Stimulated activated CD8-positive, alpha-beta memory T cell treated with anti-CD3 and anti-CD28 coated beads, Interleukin-4, amount 100 ng/mL, for 1 hour (primary cell): ENCODE results near the gene MAPK14.
"Not testable (repeated sequence)": the region's sequence is repeated elsewhere in the genome, so short reads cannot be mapped to it uniquely, and the experiment has no call there.

Experiments
- DNase-seq, 2 donors: peaks; one replicate each; pipeline ENCODE4 v3.0.0-alpha.2; 2020; ENCODE audit warnings: low read depth in 2 of 2, low spot score in 1 of 2

The MAPK14 gene

DNA sequence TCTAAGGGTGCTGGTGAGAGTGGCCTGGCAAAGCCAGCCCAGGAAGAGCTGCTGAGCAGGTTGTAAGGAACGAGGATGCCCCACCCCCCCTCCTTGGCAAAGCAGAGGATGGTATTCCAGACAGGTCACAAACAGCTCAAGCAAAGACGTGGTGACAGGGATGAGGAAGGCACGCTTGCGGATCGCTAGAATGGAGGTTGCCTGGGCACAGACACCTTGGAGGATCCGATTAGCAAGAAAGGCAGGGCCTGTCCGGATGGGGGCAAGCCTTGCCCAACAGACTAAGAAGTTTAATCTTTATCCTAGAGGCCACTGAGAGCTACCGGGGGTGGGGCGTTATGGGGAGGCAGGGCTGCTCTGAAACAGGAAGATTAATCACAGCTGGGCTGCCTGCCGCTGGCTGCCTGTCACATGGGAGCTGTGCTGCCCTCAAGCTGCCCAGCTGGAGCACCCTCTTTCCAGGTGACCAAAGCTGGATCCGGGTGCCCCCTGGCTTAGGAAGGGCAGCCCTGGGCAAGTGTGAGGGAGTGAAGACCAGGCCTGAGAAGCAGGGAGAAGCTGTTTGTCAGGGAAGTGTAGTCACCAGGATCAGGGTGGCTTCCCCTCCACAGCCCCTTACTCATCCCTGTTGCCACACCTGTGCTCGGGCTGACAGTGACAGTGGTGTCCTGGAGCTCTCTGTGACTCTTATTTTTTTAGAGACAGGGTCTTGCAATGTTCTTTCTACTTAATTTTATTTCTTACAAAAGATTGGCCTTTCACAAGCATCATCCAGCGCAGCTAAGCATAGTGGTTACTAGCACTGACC is 93.6 kb downstream of the MAPK14 start:
- no peak for DNase-seq

DNA sequence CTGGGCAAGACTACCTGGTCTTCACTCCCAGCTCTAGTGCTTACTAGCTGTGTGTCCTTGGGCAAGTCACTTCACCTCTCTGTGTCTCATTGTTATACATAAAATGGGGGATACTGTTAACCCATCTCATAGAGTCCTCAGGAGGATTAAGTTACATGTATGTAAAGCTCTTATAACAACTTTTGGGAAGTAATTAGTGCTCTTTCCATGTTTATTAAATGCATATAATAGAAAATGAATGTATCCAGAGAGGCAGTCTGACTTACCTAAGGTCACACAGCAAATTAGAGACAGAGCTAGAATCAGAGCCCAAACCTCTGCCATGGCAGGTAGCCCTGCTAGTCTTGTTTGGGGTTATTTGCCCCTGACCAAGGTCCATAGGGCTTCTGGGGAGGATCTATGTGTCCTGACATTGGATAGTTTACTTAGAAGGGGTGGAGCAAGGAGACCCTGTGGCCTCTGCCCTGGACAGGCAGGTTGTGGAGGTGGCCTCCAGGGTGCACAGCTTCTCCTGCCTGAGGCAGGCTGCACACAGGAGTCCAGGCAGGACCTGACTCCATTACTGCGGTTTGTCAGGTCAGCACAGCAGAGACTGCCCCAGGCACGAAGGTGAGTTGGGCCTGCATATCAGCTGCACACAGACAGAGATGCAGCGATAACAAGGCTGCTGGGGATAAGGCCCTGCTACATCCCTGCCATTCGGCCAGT is 94.3 kb downstream of the MAPK14 start:
- no peak for DNase-seq

DNA sequence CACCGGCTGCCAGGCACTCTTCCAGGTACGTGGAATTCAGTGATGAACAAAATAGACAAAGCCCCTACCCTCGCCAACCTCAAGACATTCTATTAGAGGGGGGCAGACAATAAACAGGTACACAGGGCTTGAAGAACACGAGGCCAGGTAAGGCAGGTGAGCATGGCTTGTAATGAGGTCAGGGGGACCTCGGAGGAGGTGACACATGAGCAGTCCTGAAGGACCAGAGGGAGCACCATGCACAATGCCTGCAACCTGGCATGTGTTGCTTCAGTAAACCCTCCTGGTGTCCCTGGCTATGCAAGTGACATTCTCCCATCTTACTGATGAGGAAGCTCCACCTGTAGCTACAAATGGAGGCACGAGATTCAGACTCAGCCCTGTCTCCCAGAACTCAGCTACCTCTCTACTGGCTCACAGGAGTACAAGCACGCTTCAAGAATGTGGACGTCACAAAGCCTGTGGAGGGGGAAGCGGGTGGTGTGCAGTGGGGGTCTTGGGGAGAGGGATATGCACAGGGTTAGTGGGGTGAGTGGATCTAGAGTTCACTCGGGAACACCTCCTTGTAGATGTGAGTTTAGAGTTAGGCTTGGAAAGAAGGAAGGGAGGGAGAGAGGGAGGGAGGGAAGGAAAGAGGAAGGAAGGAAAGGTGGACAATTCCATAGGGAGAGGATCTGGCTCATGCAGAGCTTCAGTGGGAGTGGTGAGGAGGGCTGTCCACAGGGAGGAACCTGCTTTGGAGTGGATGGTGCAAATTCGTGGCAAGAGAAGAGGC is 95.1 kb downstream of the MAPK14 start:
- no peak for DNase-seq

DNA sequence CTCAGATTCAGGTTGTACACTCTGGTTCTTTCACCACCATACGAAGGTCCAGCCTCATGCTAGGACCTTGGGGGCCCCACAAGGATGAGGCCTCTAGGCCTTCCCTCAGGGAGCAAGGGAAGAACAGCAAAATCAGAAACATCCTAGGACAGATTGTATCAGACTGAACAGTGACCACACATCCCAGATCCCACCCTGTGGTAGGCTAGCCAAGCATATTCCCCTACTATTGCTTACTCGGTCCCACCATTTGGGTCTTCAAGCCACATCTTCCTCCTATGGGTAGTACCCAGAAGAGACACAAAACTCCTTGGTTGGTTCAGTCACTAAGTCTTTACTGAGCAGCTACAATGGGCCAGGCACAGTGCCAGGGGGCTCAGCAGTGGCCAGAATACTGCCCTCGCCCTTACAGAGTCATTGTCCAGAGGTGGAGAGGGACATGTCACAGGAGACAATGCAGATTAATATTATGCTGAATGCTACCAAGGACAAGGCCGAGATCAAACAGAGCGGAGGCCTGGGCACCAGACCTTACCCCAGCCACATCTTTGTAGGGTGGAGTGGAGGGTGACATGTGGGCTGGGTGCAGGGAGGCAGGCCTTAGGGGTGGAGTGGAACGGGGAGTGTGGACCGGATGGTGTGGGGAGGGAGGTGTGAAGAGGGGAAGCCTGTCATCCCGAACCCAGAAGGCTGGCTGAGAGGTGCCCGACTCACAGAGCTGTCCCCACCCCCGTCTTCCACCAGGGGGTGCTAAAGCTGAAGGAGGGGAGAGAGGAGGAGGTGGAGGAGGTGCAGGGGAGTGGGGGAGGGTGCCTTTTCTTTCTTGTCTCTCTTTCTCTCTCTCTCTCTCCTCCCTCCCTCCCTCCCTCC is 95.9 kb downstream of the MAPK14 start:
- peak; percentile 67 to 80 for DNase-seq

DNA sequence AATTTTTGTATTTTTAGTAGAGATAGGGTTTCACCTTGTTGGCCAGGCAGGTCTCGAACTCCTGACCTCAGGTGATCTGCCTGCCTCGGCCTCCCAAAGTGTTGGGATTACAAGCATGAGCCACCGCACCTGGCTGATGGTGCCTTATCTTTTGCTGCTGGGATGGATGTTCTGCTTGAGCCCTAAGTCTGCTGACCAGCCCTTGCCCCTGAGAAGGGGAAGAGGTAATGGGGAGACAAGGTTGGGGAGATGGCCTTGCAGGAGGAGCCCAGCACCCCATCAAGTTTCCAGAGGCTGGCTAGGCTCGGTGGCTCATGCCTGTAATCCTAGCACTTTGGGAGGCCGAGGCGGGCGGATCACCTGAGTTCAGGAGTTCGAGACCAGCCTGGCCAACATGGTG is 96.7 kb downstream of the MAPK14 start:
- DNase-seq, result not testable (repeated sequence)

GRCh38 chr6:36124881-36125280 is 97.3 kb downstream of the MAPK14 start:
- no peak for DNase-seq

DNA sequence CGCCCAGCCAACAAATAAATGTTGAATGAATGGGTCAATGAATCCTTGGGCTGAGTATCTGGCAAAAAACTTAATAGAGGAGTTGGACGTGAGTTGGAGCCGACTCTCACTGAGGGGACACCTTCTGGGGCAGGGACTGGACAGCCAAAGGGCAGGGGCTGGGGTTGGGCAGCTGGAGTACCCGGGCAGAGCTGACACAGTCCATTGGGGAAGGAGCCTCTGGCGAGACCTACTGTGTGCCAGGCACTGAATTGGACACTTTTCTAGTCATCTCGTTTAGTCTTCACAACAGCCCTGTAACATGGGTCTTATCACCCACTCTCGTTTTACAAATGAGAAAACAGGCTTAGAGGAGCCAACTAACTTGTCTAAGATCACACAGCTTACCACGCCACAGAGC is 98.0 kb downstream of the MAPK14 start:
- no peak for DNase-seq

DNA sequence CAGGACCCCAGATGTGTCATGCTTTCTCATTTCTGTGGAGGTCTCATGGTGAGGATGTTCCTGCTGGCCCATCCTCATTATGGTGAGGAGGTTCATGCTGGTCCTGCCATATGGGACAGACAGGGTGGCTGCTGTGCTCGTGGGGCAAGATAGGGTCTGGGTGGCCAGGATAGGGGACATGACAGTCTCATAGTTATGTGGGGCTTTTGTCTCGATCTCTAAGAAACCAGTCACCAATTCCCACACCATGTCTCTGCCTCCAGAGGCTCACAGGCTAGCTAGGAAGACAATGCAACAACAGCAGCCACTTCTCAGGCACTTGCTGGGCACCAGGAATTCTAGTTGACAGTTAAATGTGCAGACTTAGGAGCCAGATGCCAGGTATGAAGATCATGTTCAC is 98.5 kb downstream of the MAPK14 start:
- no peak for DNase-seq

DNA sequence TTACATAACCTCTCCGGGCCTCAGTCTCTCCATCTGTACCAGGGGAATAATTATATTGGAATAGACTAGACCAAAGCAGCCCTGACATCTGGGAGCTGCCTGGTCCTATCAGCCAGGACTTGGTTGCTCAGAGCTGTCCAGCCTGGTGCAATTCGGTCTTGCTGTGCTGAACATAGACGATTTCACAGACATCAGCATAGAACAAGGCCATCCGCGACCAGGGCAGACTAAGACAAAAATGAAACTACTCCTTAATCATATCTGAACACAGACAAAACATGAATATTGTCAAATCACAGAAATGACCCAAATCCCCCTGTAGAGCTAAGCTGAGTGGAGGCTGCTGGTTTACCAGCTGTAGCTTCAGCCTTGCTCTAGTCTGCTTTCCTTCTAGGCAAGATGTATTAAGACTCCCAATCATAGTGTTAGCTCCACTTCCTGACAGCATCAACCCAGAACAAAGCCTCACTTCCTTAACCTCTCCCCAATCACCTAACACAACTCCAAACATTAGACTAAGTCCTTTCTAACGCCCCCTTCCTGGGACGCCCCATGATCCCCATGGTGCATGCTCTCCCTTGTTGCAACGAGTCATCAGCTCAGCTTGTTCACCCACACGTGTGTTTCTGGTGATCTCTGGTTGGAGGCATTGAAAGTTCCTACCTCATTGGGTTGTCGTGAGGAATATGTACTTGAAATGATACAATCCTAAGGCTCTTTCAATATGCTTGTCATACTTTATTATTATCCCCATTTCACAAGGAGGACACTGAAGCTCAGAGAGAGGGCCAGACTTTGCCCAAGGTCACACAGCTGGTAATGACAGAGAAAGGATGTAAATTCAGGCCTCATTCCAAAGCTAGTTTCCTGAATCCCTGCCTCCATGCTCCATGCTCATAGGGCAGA is 99.2 kb downstream of the MAPK14 start:
- DNase-seq, result no peak

- no peak for DNase-seq
Measured at GRCh38 chr6:36127462-36128016, 99.9 kb downstream of the MAPK14 start.

GRCh38 chr6:36128073-36128472 is 100.5 kb downstream of the MAPK14 start:
- no peak for DNase-seq

GRCh38 chr6:36128793-36129192 is 101.2 kb downstream of the MAPK14 start:
- no peak for DNase-seq

- DNase-seq, result not testable (repeated sequence)
Measured at GRCh38 chr6:36129334-36129733, 101.7 kb downstream of the MAPK14 start.

DNA sequence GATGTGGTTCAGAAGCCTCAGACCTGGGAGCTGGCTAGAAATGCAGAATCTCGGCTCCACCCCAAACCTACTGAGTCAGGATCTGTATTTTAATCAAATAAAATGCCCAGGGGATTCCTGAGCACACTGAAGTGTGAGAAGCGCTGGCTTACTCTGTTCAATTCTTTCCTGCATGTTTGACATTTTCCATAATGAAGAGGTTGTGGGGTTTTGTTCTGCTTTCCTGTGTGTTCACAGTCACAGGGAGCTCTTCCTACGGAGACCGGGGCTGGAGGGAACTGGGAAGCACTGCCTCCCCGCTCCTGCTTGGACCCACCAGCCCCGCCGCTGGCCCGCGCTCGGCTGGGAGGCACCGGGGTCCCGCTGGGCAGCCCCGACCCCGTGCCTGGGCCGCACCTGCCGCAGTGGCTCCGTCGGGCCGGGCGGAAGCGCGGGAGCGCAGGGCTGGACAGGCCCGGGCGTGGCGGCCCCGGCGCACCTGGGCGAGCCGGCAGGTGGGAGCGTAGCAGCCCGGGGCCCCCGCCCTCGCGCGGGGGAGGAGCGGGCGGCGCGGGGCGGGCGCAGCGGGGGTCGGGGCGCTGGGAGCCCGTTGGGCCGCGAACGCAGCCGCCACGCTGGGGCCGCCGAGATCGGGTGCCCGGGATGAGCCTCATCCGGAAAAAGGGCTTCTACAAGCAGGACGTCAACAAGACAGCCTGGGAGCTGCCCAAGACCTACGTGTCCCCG is 102.5 kb downstream of the MAPK14 start, which contains the start of gene MAPK13:
TSS of gene MAPK13 (plus strand) at position 573 of the 726 bp plus-strand sequence. CDS start at position 643, 70 bp downstream.
- no peak for DNase-seq

- DNase-seq, result no peak
Measured at GRCh38 chr6:36130667-36131510, 103.3 kb downstream of the MAPK14 start.

GRCh38 chr6:36131511-36132245 is 104.1 kb downstream of the MAPK14 start:
- DNase-seq, result no peak

- no peak for DNase-seq
Measured at GRCh38 chr6:36132246-36132895, 104.8 kb downstream of the MAPK14 start.
